Body of pancreas (tissue), 4 donors: ENCODE measurements around the gene SCTR.

Experiments used
- CTCF ChIP-seq, 7 experiments: fragments of 450-650 bp in 4 of 7; fragments of 200-600 bp in 3 of 7; sonication (generic) in 3 of 7; IDR thresholded peaks; one replicate each; pipeline ENCODE4 v1.5.1; 2016 to 2019; ENCODE audit warnings: antibody characterized with exemption in 7 of 7
- POLR2A ChIP-seq, 3 donors: fragments of 450-650 bp; IDR thresholded peaks; one replicate each; pipeline ENCODE4 v1.6.1; 2016; ENCODE audit warnings: antibody characterized with exemption in 3 of 3, mild to moderate bottlenecking in 2 of 3

DNA sequence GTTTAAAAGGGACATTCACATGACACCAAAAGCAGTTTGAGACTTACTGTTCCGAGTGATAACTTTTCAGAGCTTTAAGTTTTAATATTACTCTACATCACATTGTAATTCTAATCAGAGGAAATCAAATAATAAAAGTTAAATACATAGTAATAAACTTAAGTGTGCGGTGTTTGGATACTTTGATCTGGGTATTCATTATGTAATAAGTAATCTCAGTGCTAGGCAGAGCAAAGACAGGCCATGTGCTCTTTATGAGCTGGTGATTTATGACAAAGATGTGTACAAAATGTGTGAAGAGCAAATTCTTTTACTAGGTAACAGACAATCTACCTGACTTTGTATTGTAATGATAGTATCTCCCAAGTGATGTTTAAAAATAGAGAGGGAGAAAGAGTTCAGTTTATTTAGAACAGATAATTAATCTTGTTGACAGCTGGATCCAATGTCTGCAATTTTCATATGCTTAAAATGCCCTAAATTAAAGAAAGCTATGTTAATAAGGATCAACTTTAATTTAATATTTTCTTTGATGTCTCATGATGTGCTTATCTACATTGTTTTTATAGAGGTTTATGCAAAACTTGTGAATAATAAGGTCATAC, 24.3 kb upstream of the SCTR start:
- TF ChIP-seq CTCF (IDR thresholded peaks at IDR 0.05) (no peak), POLR2A (IDR thresholded peaks at IDR 0.05) (no peak)
